ENCODE measurements around the gene PPP1R1C. TPM values are rescaled to one million over a fixed set of nuclear protein-coding genes. Genes with fewer than 3 reads are reported as not detected.

Gene PPP1R1C
- total RNA-seq, 1 donor from 2014 or later, result 13.8 TPM

- Mint-ChIP-seq H3K36me3 (ENCODE audit: unreplicated experiment) (no peaks in the 10 kb centered on the region), H3K9me3 (ENCODE audit: unreplicated experiment) (no peaks in the 10 kb centered on the region), H3K4me1 (ENCODE audit: low read depth, unreplicated experiment) (no peaks in the 10 kb centered on the region), H3K27ac (ENCODE audit: unreplicated experiment) (no peak overlapping the region), H3K27me3 (ENCODE audit: unreplicated experiment) (peaks cover 5% of the 10 kb centered on the region), H3K4me3 (ENCODE audit: unreplicated experiment) (no peak overlapping the region)
- DNase-seq, result no peak
- TF ChIP-seq CTCF (IDR thresholded peaks at IDR 0.05; ENCODE audit: partially characterized antibody, unreplicated experiment), result no peak
These were observed 15.4 kb upstream of the PPP1R1C start for GRCh38 chr2:181970160-181970794.

DNA sequence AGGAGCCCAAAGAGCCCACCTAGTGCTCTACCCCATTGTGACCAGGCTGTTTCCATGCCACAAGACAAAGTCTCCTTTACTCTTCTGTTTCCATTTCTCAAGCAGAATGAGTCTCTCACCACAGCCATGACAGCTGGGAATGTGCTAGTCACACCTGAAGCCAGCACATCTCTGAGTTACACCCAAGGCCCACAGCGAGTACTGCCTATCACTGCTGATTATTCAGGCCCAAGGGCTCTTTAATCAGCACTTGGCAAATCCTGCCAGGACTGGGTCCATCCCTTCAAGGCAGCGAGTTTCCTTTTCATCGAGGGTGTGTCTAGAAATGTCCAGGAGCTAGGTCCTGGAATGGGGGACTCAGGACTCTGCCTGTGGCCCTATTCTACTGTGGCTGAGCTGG is 14.6 kb upstream of the PPP1R1C start:
- no peaks in the 10 kb centered on the region for H3K9me3 Mint-ChIP-seq (ENCODE audit: unreplicated experiment)
- H3K27me3 Mint-ChIP-seq (ENCODE audit: unreplicated experiment), result peaks cover 5% of the 10 kb centered on the region
- no peak overlapping the region for H3K4me3 Mint-ChIP-seq (ENCODE audit: unreplicated experiment)
- DNase-seq, result no peak
- no peak for TF ChIP-seq CTCF (IDR thresholded peaks at IDR 0.05; ENCODE audit: partially characterized antibody, unreplicated experiment)
- no peaks in the 10 kb centered on the region for H3K4me1 Mint-ChIP-seq (ENCODE audit: low read depth, unreplicated experiment)
- H3K27ac Mint-ChIP-seq (ENCODE audit: unreplicated experiment), result no peak overlapping the region
- no peaks in the 10 kb centered on the region for H3K36me3 Mint-ChIP-seq (ENCODE audit: unreplicated experiment)

- peaks cover 4% of the 10 kb centered on the region for H3K27me3 Mint-ChIP-seq (ENCODE audit: unreplicated experiment)
- no peak for TF ChIP-seq CTCF (IDR thresholded peaks at IDR 0.05; ENCODE audit: partially characterized antibody, unreplicated experiment)
- no peak overlapping the region for H3K27ac Mint-ChIP-seq (ENCODE audit: unreplicated experiment)
- H3K4me1 Mint-ChIP-seq (ENCODE audit: low read depth, unreplicated experiment), result no peaks in the 10 kb centered on the region
- H3K36me3 Mint-ChIP-seq (ENCODE audit: unreplicated experiment), result no peaks in the 10 kb centered on the region
- DNase-seq, result no peak
- H3K4me3 Mint-ChIP-seq (ENCODE audit: unreplicated experiment), result no peak overlapping the region
- no peaks in the 10 kb centered on the region for H3K9me3 Mint-ChIP-seq (ENCODE audit: unreplicated experiment)
These were observed 13.1 kb upstream of the PPP1R1C start for GRCh38 chr2:181972431-181973170.

- DNase-seq, result no peak
- Mint-ChIP-seq H3K27ac (ENCODE audit: unreplicated experiment) (no peak overlapping the region), H3K27me3 (ENCODE audit: unreplicated experiment) (peaks cover 3% of the 10 kb centered on the region), H3K36me3 (ENCODE audit: unreplicated experiment) (no peaks in the 10 kb centered on the region), H3K4me1 (ENCODE audit: low read depth, unreplicated experiment) (no peaks in the 10 kb centered on the region), H3K4me3 (ENCODE audit: unreplicated experiment) (no peak overlapping the region), H3K9me3 (ENCODE audit: unreplicated experiment) (no peaks in the 10 kb centered on the region)
- no peak for TF ChIP-seq CTCF (IDR thresholded peaks at IDR 0.05; ENCODE audit: partially characterized antibody, unreplicated experiment)
These were observed 12.4 kb upstream of the PPP1R1C start for GRCh38 chr2:181973171-181973783.
